HepG2 (cell line): ENCODE results near the gene PTGR3. TPM values are rescaled to one million over a fixed set of nuclear protein-coding genes. Genes with fewer than 3 reads are reported as not detected.
A peak's percentile ranks its signal among the peaks of the same experiment; 100 is the strongest.

Source experiments
- ATF7-NPFF ChIP-seq: sonication (generic); formaldehyde crosslinking; IDR thresholded peaks from 2 replicates; pipeline ENCODE4 v1.8.1; 2023; ENCODE audit warnings: mild to moderate bottlenecking, low read depth, missing genetic modification reagents, moderate library complexity
- FOXA3 ChIP-seq: IDR thresholded peaks from 2 replicates; pipeline ENCODE4 v1.6.1; 2016; ENCODE audit warnings: missing genetic modification reagents, missing compliant biosample characterization
- GFI1 ChIP-seq: sonication (generic); formaldehyde crosslinking; IDR thresholded peaks from 2 replicates; pipeline ENCODE4 v1.5.0; 2020; ENCODE audit warnings: missing genetic modification reagents, mild to moderate bottlenecking, borderline replicate concordance
- PAWR ChIP-seq: sonication (generic); formaldehyde crosslinking; IDR thresholded peaks from 2 replicates; pipeline ENCODE4 v1.4.0; 2020; ENCODE audit warnings: missing genetic modification reagents, mild to moderate bottlenecking, borderline replicate concordance
- TSC22D2 ChIP-seq: sonication (generic); formaldehyde crosslinking; IDR thresholded peaks from 2 replicates; pipeline ENCODE4 v1.5.1; 2020; ENCODE audit warnings: missing genetic modification reagents, mild to moderate bottlenecking, borderline replicate concordance
- ZFP62 ChIP-seq: sonication (generic); formaldehyde crosslinking; IDR thresholded peaks from 2 replicates; pipeline ENCODE4 v1.4.0; 2020; ENCODE audit warnings: missing genetic modification reagents
- ZFYVE20 ChIP-seq: sonication (generic); formaldehyde crosslinking; IDR thresholded peaks from 2 replicates; pipeline ENCODE4 v1.8.0; 2023; ENCODE audit warnings: low read depth, mild to moderate bottlenecking, moderate library complexity, missing genetic modification reagents, borderline replicate concordance
- ZNF256 ChIP-seq: sonication (generic); formaldehyde crosslinking; conservative IDR thresholded peaks from 2 replicates; pipeline ENCODE4 v1.4.0; 2020; ENCODE audit warnings: missing genetic modification reagents
- ZNF775 ChIP-seq: sonication (generic); formaldehyde crosslinking; IDR thresholded peaks from 2 replicates; pipeline ENCODE4 v1.4.0; 2020; ENCODE audit warnings: missing genetic modification reagents, mild to moderate bottlenecking, moderate library complexity, borderline replicate concordance
- polyA plus RNA-seq, 8 experiments: library from polyadenylated mRNA; depleted of rRNA in 3 of 8; stranded (reverse) in 7 of 8; unstranded in 1 of 8; fragments of >200 nt; fragmentation: Illumina TruSeq in 4 of 8; extraction: Trizol in 4 of 8; gene quantifications; 2 replicates each; pipeline versions ENCODE4 v1.2.1 to v1.2.3, GENCODE V29; 2011 to 2016; ENCODE audit warnings: low read depth in 4 of 8, missing spikeins in 1 of 8, mixed read lengths in 1 of 8; ENCODE audit not compliant: insufficient read depth in 1 of 8
- total RNA-seq, 5 experiments: library from RNA; depleted of rRNA; stranded (reverse); fragments of >200 nt; fragmentation: Illumina TruSeq; extraction: Trizol; gene quantifications; 2 replicates each; pipeline ENCODE4 v1.2.3, GENCODE V29; 2016; ENCODE audit warnings: low read depth in 1 of 5
- TF ChIP-seq, protein P1 (sequence below): sonication (generic); formaldehyde crosslinking; IDR thresholded peaks from 2 replicates; pipeline ENCODE4 v1.5.0; 2020; ENCODE audit warnings: mild to moderate bottlenecking, missing genetic modification reagents, borderline replicate concordance
- TF ChIP-seq, protein P2 (sequence below): sonication (generic); formaldehyde crosslinking; IDR thresholded peaks from 2 replicates; pipeline ENCODE4 v1.5.1; 2020; ENCODE audit warnings: missing genetic modification reagents, mild to moderate bottlenecking, borderline replicate concordance
- TF ChIP-seq, protein P3 (sequence below): sonication (generic); formaldehyde crosslinking; IDR thresholded peaks from 2 replicates; pipeline ENCODE4 v1.4.0; 2020; ENCODE audit warnings: missing genetic modification reagents, borderline replicate concordance

Gene PTGR3
- total and polyA plus RNA-seq, 2 of the 13 experiments (the other 11 are each of a cell fraction or from before 2014, with no cell fraction given) = 11.5 to 25.3 TPM

DNA sequence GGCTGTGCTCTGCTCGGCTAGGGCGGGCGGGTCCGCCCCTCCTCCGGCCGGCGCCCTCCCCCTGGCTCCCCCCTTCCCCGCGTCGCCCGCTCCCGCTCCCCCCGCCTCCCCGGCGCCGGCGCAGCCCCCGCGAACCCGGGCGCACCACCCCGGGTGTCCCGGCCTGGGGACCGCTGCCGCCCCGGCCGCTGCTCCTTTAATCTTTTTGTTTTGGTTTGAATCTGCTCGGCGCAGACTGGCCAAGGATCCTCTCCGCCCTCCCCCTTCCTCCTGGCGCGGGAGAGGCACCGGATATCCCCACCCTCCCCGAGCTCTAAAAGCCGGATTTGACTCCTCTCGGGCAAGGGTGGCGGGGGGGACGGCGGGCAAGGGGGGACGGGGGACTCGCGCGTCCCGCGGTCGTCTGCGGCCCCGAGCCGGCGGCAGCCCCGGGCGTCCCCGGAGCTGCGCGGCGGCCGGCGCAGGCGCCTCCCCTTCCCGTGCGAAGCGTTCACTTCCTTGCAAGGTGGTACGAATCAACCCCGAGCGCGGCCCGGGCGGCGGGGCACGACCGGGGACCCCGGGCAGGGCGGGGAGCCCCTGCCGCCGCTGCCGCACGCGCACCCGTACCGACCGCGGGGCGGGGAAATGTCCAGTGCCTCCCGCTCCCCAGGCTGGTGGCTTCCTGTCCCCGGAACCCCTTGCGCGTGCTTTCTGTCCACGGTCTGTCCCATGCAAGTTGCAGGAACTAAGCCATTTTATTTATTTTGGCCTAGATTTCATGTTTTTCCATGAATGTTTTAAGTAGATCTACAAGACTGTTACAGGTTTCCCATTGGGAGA, at the start of gene PTGR3 (continued):
- TF ChIP-seq, protein P1, sequence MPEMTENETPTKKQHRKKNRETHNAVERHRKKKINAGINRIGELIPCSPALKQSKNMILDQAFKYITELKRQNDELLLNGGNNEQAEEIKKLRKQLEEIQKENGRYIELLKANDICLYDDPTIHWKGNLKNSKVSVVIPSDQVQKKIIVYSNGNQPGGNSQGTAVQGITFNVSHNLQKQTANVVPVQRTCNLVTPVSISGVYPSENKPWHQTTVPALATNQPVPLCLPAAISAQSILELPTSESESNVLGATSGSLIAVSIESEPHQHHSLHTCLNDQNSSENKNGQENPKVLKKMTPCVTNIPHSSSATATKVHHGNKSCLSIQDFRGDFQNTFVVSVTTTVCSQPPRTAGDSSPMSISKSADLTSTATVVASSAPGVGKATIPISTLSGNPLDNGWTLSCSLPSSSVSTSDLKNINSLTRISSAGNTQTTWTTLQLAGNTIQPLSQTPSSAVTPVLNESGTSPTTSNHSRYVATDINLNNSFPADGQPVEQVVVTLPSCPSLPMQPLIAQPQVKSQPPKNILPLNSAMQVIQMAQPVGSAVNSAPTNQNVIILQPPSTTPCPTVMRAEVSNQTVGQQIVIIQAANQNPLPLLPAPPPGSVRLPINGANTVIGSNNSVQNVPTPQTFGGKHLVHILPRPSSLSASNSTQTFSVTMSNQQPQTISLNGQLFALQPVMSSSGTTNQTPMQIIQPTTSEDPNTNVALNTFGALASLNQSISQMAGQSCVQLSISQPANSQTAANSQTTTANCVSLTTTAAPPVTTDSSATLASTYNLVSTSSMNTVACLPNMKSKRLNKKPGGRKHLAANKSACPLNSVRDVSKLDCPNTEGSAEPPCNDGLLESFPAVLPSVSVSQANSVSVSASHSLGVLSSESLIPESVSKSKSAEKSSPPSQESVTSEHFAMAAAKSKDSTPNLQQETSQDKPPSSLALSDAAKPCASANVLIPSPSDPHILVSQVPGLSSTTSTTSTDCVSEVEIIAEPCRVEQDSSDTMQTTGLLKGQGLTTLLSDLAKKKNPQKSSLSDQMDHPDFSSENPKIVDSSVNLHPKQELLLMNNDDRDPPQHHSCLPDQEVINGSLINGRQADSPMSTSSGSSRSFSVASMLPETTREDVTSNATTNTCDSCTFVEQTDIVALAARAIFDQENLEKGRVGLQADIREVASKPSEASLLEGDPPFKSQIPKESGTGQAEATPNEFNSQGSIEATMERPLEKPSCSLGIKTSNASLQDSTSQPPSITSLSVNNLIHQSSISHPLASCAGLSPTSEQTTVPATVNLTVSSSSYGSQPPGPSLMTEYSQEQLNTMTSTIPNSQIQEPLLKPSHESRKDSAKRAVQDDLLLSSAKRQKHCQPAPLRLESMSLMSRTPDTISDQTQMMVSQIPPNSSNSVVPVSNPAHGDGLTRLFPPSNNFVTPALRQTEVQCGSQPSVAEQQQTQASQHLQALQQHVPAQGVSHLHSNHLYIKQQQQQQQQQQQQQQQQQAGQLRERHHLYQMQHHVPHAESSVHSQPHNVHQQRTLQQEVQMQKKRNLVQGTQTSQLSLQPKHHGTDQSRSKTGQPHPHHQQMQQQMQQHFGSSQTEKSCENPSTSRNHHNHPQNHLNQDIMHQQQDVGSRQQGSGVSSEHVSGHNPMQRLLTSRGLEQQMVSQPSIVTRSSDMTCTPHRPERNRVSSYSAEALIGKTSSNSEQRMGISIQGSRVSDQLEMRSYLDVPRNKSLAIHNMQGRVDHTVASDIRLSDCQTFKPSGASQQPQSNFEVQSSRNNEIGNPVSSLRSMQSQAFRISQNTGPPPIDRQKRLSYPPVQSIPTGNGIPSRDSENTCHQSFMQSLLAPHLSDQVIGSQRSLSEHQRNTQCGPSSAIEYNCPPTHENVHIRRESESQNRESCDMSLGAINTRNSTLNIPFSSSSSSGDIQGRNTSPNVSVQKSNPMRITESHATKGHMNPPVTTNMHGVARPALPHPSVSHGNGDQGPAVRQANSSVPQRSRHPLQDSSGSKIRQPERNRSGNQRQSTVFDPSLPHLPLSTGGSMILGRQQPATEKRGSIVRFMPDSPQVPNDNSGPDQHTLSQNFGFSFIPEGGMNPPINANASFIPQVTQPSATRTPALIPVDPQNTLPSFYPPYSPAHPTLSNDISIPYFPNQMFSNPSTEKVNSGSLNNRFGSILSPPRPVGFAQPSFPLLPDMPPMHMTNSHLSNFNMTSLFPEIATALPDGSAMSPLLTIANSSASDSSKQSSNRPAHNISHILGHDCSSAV (CRISPR knock-in tag) = no peak
- TF ChIP-seq ZNF775 (CRISPR knock-in tag) (no peak), FOXA3 (CRISPR knock-in tag) (peak; percentile 24), ZFP62 (CRISPR knock-in tag) (no peak), TSC22D2 (CRISPR knock-in tag) (no peak), PAWR (CRISPR knock-in tag) (no peak), GFI1 (CRISPR knock-in tag) (no peak), ZNF256 (CRISPR knock-in tag) (no peak), ZFYVE20 (no peak), ATF7-NPFF (CRISPR knock-in tag) (peak; percentile 76; the same call in 1 of the 2 replicates)
- TF ChIP-seq, protein P2, sequence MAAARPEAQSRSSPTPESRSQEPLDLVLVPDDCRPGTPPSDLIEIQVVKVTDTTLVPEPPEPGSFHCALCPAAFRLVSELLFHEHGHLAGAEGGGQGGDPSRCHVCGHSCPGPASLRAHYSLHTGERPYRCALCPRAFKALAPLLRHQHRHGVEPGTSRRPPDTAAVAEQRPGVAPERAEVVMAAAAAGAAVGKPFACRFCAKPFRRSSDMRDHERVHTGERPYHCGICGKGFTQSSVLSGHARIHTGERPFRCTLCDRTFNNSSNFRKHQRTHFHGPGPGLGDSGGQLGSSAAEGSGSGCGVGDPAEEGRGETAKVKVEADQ (CRISPR knock-in tag) = no peak
- TF ChIP-seq, protein P3, sequence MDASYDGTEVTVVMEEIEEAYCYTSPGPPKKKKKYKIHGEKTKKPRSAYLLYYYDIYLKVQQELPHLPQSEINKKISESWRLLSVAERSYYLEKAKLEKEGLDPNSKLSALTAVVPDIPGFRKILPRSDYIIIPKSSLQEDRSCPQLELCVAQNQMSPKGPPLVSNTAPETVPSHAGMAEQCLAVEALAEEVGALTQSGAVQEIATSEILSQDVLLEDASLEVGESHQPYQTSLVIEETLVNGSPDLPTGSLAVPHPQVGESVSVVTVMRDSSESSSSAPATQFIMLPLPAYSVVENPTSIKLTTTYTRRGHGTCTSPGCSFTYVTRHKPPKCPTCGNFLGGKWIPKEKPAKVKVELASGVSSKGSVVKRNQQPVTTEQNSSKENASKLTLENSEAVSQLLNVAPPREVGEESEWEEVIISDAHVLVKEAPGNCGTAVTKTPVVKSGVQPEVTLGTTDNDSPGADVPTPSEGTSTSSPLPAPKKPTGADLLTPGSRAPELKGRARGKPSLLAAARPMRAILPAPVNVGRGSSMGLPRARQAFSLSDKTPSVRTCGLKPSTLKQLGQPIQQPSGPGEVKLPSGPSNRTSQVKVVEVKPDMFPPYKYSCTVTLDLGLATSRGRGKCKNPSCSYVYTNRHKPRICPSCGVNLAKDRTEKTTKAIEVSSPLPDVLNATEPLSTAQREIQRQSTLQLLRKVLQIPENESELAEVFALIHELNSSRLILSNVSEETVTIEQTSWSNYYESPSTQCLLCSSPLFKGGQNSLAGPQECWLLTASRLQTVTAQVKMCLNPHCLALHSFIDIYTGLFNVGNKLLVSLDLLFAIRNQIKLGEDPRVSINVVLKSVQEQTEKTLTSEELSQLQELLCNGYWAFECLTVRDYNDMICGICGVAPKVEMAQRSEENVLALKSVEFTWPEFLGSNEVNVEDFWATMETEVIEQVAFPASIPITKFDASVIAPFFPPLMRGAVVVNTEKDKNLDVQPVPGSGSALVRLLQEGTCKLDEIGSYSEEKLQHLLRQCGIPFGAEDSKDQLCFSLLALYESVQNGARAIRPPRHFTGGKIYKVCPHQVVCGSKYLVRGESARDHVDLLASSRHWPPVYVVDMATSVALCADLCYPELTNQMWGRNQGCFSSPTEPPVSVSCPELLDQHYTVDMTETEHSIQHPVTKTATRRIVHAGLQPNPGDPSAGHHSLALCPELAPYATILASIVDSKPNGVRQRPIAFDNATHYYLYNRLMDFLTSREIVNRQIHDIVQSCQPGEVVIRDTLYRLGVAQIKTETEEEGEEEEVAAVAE (CRISPR knock-in tag) = no peak
